Loucy (cell line): Measurements from ENCODE around the gene GJB3.

Experiments
- CTCF ChIP-seq: fragments of 200-600 bp; sonication (generic); conservative IDR thresholded peaks from 2 replicates; pipeline ENCODE4 v1.5.1; 2014; ENCODE audit warnings: mild to moderate bottlenecking, antibody characterized with exemption, low read length
- EZH2phosphoT487 ChIP-seq: fragments of 200-600 bp; IDR thresholded peaks from 2 replicates; pipeline ENCODE4 v1.6.1; 2018; ENCODE audit warnings: antibody characterized with exemption, mild to moderate bottlenecking, moderate library complexity, borderline replicate concordance

- TF ChIP-seq CTCF (no peak), EZH2phosphoT487 (no peak)
Observed at GRCh38 chr1:34757386-34757785, 23.6 kb upstream of the GJB3 start.
